Kidney (tissue), 14 donors: ENCODE results near the gene ARHGEF12. TPM values are rescaled to one million over a fixed set of nuclear protein-coding genes. Genes with fewer than 3 reads are reported as not detected.

Source experiments
- DNase-seq, 5 donors: peaks; one replicate each; pipeline ENCODE4 v3.0.0-alpha.2; 2013 to 2020
- FAIRE-seq: peaks from 2 replicates; lab custom pipeline; 2012; peaks lifted over from hg19 to GRCh38; lab: Jason Lieb, UNC
- H3K27ac ChIP-seq, 2 donors: one replicate each; pipeline ENCODE4 v1.7.0; 2013; ENCODE audit warnings: low read depth in 2 of 2, low read length in 2 of 2, inconsistent platforms in 1 of 2
- H3K27me3 ChIP-seq: one replicate; pipeline ENCODE4 v1.7.1; 2013; ENCODE audit warnings: low read length, inconsistent platforms; ENCODE audit not compliant: control insufficient read depth, insufficient read depth
- H3K36me3 ChIP-seq, 3 donors: one replicate each; pipeline versions ENCODE4 v1.7.0 to v1.7.1; 2013; ENCODE audit warnings: low read length in 3 of 3, control low read depth in 1 of 3, inconsistent platforms in 1 of 3; ENCODE audit not compliant: insufficient read depth in 3 of 3, control insufficient read depth in 2 of 3
- H3K4me1 ChIP-seq, 3 donors: one replicate each; pipeline versions ENCODE4 v1.7.0 to v1.7.1; 2013; ENCODE audit warnings: low read length in 3 of 3, inconsistent platforms in 1 of 3, low read depth in 1 of 3; ENCODE audit not compliant: control insufficient read depth in 2 of 3, insufficient read depth in 2 of 3
- H3K4me3 ChIP-seq, 3 donors: one replicate each; pipeline versions ENCODE4 v1.7.0 to v1.8.1; 2013; ENCODE audit warnings: low read length in 3 of 3, control low read depth in 1 of 3, inconsistent platforms in 1 of 3
- H3K9ac ChIP-seq, 3 donors: one replicate each; pipeline versions ENCODE4 v1.7.0 to v1.7.1; 2013; ENCODE audit warnings: low read length in 3 of 3, control low read depth in 1 of 3, inconsistent platforms in 1 of 3
- H3K9me3 ChIP-seq, 3 donors: one replicate each; pipeline versions ENCODE4 v1.7.0 to v1.7.1; 2013; ENCODE audit warnings: low read length in 3 of 3, control low read depth in 1 of 3, inconsistent platforms in 1 of 3; ENCODE audit not compliant: control insufficient read depth in 2 of 3, insufficient read depth in 1 of 3
- CTCF ChIP-seq: IDR thresholded peaks from 3 replicates; pipeline ENCODE4 v1.5.1; 2012; ENCODE audit warnings: mild to moderate bottlenecking, moderate library complexity, borderline replicate concordance; ENCODE audit not compliant: insufficient read depth; ENCODE audit errors: extremely low read depth
- intact Hi-C: fragments of 100-400 bp; cut with DNase I; formaldehyde crosslinking; loops from one replicate; pipeline ENCODE4 v1.11.1; 2022
- polyA plus RNA-seq: library from polyadenylated mRNA; stranded (reverse); fragments of 350-450 nt; fragmentation: Illumina TruSeq; extraction: RNeasy Lipid Tissue Mini Kit (QIAGEN cat#74804); gene quantifications from one replicate; pipeline ENCODE4 v1.2.3, GENCODE V29; 2014; ENCODE audit warnings: low read depth, low replicate concordance; ENCODE audit not compliant: insufficient read depth
- total RNA-seq: library from RNA; stranded (reverse); fragmentation: NEBNext Ultra II Directional; extraction: Animal tissue kit (Norgen Biotek cat#: 25700); gene quantifications from one replicate; pipeline ENCODE4 v1.2.1, GENCODE V29; 2021
- donor health status: control.
- donor health status: control.
- donor health status: control.
- donor health status: control.
- donor health status: control.
- donor health status: DM: yes; HTN: yes; CAD: no.
- donor health status: Normal renal cell carcinoma (clear cell type).

The ARHGEF12 gene
- total and polyA plus RNA-seq, 2 donors from 2014 or later = 21.1 to 161 TPM

- Histone ChIP-seq H3K27me3 (no peaks in the 10 kb centered on the region), H3K27ac (no peak overlapping the region), H3K36me3 (no peaks in the 10 kb centered on the region), H3K4me3 (no peak overlapping the region), H3K9ac (no peak overlapping the region), H3K4me1 (peaks cover 0 to 4% (median 0%) of the 10 kb centered on the region in 3 donors), H3K9me3 (no peaks in the 10 kb centered on the region)
- peak in 2 of 5 donors; percentile 53 to 57 for DNase-seq
- intact Hi-C loops = no loop called here
- no peak for FAIRE-seq
- no peak for TF ChIP-seq CTCF
These were observed 180.5 kb downstream of the ARHGEF12 start for GRCh38 chr11:120516461-120517389.

- Histone ChIP-seq H3K9me3 (no peaks in the 10 kb centered on the region), H3K4me1 (peaks cover 0 to 4% (median 0%) of the 10 kb centered on the region in 3 donors), H3K4me3 (no peak overlapping the region), H3K27ac (no peak overlapping the region), H3K36me3 (no peaks in the 10 kb centered on the region), H3K27me3 (no peaks in the 10 kb centered on the region), H3K9ac (no peak overlapping the region)
- no peak for FAIRE-seq
- TF ChIP-seq CTCF = no peak
- intact Hi-C loops = no loop called here
- DNase-seq = peak in 1 of 5 donors; percentile 23
These were observed 181.2 kb downstream of the ARHGEF12 start for GRCh38 chr11:120517390-120517761.

GRCh38 chr11:120517801-120518291 lies 181.6 kb downstream of the ARHGEF12 start:
- no peak for FAIRE-seq

More at GRCh38 chr11:120517801-120518291, 181.6 kb downstream of the ARHGEF12 start:
- peaks cover 0 to 4% (median 0%) of the 10 kb centered on the region in 3 donors for H3K4me1 ChIP-seq
- no peaks in the 10 kb centered on the region for H3K27me3 ChIP-seq
- TF ChIP-seq CTCF = no peak
- H3K9me3 ChIP-seq = no peaks in the 10 kb centered on the region
- no peak overlapping the region for H3K4me3 ChIP-seq
- H3K9ac ChIP-seq = no peak overlapping the region
- intact Hi-C loops = no loop called here
- H3K27ac ChIP-seq = no peak overlapping the region
- H3K36me3 ChIP-seq = no peaks in the 10 kb centered on the region
- peak in 4 of 5 donors; percentile 34 to 84 (median 64) for DNase-seq
